A549 (cell line): ENCODE data around the gene DYNC2I2.

Source experiments
- MAZ ChIP-seq: fragments of 150-350 bp; IDR thresholded peaks from 2 replicates; pipeline ENCODE4 v1.6.1; 2014; ENCODE audit warnings: antibody characterized with exemption, low read depth, low read length, borderline replicate concordance
- NR3C1 ChIP-seq: fragments of >200 bp; sonication (Bioruptor Twin); formaldehyde crosslinking; IDR thresholded peaks from 3 replicates; pipeline ENCODE4 v1.6.1; 2017
- PHF8 ChIP-seq: fragments of 200-600 bp; sonication (generic); IDR thresholded peaks from 2 replicates; pipeline ENCODE4 v1.6.1; 2016; ENCODE audit warnings: low read depth, mild to moderate bottlenecking, antibody characterized with exemption, moderate library complexity, borderline replicate concordance
- POLR2A ChIP-seq: IDR thresholded peaks from 2 replicates; pipeline ENCODE4 v1.6.1; 2012; ENCODE audit warnings: mild to moderate bottlenecking, low read length
- RAD21 ChIP-seq, 2 experiments: fragments of >200 bp in 1 of 2; sonication (Bioruptor Twin) in 1 of 2; formaldehyde crosslinking in 1 of 2; IDR thresholded peaks in 1 of 2; conservative IDR thresholded peaks in 1 of 2; 2 replicates in 1 of 2; 3 replicates in 1 of 2; pipeline ENCODE4 v1.6.1; 2012 to 2018; ENCODE audit warnings: inconsistent platforms in 1 of 2
- TF ChIP-seq, protein P1 (sequence below): fragments of >200 bp; sonication (Bioruptor Twin); formaldehyde crosslinking; IDR thresholded peaks from 3 replicates; pipeline ENCODE4 v1.5.1; 2016
- TF ChIP-seq, protein P2 (sequence below): fragments of 200-600 bp; sonication (generic); IDR thresholded peaks from 2 replicates; pipeline ENCODE4 v1.6.1; 2016; ENCODE audit warnings: antibody characterized with exemption, mild to moderate bottlenecking, moderate library complexity

DNA sequence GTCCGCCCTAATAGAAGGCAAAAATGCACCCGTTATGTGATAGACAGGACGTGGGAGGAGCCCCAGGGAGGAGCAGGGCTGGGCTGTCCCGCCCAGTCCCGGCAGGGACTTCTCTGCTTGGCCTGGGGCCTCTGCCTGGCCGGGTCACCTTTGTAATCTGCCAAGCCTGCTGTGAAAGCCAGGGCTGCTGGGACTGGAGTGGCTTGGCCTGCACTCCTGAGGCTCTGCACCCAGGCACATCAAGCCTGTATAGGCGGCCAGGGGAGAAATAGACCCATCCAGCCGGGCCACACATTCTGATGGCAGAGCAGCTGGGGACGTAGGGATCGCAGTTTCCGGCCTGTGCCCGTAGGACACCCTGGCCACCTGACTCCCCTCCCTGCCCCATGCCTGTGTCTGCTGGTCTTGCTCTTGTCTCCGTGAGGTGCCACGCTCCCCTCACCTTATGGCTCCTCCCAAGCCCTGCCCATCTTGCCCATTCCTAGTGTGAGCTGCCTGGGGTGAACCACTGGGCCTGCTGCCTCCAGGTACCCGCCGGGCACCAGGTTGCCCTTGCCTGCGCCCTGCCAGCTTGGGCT is 28.1 kb downstream of the DYNC2I2 start:
- no peak for TF ChIP-seq NR3C1
- TF ChIP-seq, protein P1, sequence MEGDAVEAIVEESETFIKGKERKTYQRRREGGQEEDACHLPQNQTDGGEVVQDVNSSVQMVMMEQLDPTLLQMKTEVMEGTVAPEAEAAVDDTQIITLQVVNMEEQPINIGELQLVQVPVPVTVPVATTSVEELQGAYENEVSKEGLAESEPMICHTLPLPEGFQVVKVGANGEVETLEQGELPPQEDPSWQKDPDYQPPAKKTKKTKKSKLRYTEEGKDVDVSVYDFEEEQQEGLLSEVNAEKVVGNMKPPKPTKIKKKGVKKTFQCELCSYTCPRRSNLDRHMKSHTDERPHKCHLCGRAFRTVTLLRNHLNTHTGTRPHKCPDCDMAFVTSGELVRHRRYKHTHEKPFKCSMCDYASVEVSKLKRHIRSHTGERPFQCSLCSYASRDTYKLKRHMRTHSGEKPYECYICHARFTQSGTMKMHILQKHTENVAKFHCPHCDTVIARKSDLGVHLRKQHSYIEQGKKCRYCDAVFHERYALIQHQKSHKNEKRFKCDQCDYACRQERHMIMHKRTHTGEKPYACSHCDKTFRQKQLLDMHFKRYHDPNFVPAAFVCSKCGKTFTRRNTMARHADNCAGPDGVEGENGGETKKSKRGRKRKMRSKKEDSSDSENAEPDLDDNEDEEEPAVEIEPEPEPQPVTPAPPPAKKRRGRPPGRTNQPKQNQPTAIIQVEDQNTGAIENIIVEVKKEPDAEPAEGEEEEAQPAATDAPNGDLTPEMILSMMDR: no peak
- TF ChIP-seq RAD21 (conservative IDR thresholded peaks at IDR 0.05 in 1 of 2, IDR thresholded peaks at IDR 0.05 in 1 of 2): no peak
- no peak for TF ChIP-seq MAZ
- TF ChIP-seq POLR2A: no peak; the same call in 1 of the 2 replicates
- TF ChIP-seq PHF8: no peak
- TF ChIP-seq, protein P2, sequence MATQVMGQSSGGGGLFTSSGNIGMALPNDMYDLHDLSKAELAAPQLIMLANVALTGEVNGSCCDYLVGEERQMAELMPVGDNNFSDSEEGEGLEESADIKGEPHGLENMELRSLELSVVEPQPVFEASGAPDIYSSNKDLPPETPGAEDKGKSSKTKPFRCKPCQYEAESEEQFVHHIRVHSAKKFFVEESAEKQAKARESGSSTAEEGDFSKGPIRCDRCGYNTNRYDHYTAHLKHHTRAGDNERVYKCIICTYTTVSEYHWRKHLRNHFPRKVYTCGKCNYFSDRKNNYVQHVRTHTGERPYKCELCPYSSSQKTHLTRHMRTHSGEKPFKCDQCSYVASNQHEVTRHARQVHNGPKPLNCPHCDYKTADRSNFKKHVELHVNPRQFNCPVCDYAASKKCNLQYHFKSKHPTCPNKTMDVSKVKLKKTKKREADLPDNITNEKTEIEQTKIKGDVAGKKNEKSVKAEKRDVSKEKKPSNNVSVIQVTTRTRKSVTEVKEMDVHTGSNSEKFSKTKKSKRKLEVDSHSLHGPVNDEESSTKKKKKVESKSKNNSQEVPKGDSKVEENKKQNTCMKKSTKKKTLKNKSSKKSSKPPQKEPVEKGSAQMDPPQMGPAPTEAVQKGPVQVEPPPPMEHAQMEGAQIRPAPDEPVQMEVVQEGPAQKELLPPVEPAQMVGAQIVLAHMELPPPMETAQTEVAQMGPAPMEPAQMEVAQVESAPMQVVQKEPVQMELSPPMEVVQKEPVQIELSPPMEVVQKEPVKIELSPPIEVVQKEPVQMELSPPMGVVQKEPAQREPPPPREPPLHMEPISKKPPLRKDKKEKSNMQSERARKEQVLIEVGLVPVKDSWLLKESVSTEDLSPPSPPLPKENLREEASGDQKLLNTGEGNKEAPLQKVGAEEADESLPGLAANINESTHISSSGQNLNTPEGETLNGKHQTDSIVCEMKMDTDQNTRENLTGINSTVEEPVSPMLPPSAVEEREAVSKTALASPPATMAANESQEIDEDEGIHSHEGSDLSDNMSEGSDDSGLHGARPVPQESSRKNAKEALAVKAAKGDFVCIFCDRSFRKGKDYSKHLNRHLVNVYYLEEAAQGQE: no peak
